NCI-H774 (cell line): Measurements from ENCODE around the gene GMPS.
"Not testable (repeated sequence)": the region's sequence is repeated elsewhere in the genome, so short reads cannot be mapped to it uniquely, and the experiment has no call there.

ENCODE experiments used
- DNase-seq: peaks from one replicate; lab custom pipeline; 2025; lab: John Stamatoyannopoulos, UW

The GMPS gene

DNA sequence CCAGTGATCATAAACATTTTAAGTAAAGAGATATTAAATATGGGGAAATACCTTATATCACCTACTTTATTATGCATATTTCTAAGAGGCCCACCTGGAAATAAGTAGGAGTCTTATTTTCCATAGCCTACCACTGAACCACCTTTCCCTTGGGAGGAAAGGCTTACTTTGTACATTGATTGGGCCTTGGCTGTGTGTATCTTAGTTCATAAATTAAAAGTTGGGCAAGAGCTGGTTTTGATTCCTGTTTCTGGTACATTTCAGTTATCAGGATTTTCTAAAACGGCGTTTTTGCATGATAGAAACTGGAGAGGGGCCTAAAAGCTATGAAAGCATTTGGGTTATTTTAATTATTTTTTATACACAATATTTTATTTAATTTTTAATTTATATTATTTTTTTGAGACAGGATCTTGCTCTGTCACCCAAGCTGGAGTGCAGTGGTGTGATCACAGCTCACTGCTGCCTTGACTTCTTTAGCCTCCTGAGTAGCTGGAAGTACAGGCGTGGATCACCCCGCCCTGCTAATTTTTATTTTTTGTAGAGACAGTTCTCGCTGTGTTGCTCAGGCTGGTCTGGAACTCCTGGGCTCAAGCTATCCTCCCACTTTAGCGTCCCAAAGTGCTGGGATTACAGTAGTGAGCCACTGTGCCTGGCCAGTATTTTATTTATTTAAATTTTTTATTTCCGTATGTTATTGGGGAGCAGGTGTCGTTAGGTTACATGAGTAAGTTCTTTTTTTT lies 2.6 kb downstream of the GMPS start:
- DNase-seq, result no peak

DNA sequence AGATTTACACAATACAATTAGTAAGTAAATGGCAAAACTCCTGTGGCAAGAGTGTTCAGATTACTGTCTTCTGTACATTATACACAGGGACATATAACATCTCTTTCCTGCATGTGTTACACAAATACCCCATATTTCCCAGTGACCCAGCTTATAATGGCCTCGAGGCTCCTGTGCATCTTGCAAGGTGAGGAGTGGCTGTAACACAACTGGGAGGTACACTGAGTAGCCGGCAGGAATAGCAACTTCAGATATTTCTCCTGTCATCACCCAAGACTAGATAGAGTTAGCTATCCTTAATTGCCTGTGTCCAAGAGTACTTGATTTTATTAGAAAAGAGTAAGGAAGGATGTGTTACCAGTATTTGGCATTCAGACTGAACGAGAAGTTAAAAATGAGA lies 5.6 kb downstream of the GMPS start:
- no peak for DNase-seq

DNA sequence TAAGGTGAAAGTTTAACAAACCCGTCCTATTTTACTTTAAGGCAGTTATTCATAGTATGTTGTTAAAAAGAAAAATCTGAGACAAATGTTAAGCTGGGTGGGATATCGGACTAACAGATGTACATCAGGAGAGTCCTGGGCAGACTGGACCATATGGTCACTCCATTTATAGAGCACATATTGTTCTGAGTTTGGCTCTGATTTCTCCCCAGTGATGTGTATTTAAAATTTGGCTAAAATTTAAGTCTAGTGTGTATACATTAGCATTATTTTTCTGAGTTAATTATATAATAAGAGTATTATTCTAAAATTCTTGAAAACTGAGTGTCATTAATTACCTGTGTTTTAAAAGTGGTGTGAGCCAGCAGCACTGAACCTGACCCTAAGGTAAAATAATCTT lies 6.1 kb downstream of the GMPS start:
- DNase-seq, result no peak

DNA sequence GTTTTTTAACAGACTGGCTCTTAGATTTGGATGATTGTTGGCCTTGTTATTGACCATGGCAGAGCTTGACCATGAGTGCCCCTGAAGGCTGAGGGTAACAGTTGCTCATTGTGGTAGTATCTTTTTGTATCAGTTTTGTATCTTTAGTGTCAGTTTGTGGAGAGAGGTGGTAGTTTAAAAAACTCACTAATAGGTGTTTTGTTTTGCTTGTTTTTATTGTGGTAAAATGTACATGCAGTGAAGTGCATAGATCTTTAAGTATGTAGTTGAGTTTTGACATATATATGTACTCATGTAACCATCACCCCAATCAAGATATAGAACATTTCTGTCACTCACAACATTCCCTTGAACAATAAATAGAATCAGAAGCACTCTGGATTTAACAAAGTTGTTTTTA lies 9.8 kb downstream of the GMPS start:
- no peak for DNase-seq

DNA sequence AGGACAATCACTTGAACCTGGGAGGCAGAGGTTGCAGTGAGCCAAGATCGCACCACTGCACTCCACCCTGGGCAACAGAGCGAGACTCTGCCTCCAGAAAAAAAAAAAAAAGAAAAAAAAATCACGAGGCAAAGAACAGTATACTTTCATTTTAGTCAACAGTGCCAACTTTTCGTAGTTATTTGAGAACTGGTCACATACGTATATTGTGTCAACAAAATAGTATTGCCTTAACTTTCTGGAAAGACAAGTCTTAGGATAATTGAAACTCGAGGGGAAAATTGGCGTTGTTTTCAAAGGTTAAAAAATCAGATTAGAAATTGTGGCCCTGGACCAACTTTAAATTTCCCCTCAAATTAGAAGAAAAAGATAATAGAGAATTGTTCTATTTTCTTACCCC lies 13.8 kb downstream of the GMPS start:
- no peak for DNase-seq

DNA sequence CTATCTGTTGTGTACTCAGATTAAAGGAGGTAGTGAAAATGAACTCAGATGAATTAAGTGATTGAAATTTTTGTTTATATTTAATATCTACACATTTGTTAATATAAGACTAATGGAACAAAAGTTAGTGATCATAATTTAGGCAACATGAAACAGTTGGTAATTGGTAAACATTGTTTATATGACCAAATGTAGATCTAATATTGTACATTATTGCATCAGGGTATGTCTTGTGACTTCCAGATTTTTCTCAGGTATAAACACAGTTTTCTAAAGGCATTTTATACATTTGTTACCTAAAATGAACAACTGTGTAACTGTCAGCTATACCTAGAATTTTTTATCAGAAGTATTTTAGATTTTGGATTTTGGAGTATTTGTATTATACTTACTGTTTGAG lies 14.8 kb downstream of the GMPS start:
- no peak for DNase-seq

DNA sequence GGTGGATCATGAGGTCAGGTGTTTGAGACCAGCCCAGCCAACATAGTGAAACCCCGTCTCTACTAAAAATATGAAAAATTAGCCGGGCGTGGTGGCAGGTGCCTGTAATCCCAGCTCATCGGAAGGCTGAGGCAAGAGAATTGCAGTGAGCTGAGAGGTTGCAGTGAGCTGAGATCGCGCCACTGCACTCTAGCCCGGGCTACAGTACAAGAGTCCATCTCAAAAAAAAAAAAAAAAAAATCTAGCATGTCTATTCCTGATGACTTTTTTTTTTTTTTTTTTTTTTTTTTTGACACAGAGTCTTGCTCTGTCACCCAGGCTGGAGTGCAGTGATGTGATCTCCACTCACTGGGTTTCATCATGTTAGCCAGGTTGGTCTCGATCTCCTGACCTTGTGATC lies 15.9 kb downstream of the GMPS start:
- not testable (repeated sequence) for DNase-seq

DNA sequence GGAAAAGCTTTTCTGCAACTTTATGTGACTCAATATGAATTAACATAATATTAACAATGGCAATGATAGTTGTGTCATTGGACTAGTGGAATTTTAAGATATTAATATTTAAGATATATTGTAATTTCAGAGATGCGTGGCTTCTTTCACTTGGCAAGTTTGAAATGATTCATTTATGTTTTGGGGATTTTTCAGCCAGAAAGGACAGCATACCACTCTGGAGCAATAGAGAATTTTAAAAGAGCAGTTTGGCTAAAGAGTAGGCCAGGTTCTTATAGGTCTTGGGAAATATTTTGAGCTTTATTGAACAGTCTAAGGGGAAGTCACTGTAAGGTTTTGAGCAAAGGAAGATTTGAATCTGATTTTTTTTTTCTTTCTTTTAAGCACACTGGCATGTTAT lies 16.5 kb downstream of the GMPS start:
- no peak for DNase-seq

DNA sequence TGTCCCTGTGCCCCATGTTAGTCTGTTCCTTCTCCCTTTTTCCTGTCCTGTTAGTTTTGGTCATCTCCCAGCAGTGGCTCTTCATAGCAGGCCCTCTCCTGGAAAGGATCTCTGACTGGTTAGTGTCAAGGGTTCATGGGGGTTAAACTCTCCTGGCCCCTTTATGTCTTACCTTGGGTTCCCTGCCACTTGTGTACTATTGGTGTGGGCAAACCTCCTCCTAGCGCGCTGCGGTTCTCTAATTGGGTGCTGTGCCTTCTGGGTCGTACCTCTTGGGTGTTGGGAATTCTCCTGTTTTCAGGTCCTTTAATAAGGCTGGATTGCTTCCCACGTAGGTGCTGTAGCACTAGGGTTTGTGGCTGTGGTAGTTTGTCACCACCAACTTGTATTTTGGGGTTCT lies 18.8 kb downstream of the GMPS start:
- DNase-seq, result no peak

DNA sequence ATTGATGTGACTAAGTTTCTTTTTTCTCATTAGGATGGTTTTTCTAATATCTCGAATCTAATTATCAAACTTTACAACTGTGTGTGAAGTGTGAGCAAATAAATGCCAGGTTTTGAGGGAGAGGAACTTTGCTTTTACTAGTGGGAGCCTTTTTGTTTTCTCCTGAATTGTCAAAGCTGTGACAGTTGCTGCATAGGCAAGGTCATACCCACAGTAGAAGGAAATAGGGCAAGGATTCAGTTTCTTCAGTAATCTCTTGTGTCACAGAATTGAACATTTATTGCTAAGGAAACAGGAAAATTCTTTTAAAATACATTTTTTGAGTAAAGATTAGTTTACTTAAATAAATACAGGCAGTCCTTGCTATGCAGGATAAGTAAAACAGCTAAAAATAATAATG lies 19.5 kb downstream of the GMPS start:
- DNase-seq, result no peak

DNA sequence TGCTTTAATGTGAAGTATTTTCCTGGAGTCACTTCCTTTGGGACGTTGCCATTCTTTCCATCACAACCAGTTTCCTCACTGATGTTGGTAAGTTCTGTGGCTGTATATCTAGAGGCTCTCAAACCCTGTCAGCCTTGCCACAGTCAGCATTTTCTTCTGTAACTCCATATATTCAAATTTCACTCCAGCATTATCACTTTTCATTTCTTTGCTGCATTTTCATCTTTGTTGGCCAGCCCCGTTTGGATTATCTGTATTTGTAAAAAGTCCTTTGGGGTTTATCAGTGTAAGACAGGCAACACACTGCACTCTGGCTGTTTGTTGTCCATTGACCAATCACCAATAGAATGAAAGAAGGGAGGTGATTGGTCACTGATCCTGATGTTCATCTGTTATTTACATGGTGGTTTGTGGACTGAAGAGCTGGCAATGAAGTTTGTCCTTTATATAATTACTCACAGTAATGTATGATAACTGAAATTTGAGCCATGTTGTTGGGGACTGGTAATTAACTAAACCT lies 20.3 kb downstream of the GMPS start:
- no peak for DNase-seq

DNA sequence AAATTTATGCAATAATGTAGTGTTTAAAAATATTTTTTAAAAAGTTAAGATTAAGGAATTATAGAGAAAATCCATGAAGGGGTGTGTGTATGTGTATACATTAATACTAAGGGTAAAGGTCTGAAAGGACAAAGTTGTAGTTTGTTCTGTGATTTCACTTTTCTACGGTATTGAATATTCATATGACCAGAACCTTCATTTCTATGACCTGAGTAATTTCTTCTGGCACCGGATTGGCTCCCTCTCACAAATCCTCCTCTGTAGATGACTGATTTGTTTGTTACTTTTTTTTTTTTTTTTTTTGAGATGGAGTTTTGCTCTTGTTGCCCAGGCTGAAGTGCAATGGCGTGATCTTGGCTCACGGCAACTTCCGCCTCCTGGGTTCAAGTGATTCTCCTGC lies 20.9 kb downstream of the GMPS start:
- DNase-seq, result no peak

DNA sequence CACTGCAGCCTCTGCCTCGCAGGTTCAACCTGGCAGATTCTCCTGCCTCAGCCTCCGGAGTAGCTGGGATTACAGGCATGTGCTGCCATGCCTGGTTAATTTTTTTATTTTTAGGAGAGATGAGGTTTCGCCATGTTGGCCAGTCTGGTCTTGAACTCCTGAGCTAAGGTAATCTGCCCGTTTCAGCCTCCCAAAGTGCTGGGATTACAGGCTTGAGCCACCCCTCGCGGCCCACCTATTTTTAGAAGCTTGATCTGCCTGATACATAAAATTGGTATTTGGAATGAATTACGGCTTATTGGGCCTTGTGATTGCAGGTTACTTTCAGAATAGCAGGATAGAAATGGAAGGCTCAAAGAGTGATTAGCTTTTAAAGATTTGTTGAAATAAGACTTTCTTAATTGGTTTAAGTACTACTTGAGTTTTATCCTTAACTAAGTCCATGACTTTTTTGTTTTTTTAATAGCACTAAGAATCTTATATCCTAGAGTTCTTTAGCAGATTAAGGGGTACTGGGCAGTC lies 25.0 kb downstream of the GMPS start:
- DNase-seq, result no peak

DNA sequence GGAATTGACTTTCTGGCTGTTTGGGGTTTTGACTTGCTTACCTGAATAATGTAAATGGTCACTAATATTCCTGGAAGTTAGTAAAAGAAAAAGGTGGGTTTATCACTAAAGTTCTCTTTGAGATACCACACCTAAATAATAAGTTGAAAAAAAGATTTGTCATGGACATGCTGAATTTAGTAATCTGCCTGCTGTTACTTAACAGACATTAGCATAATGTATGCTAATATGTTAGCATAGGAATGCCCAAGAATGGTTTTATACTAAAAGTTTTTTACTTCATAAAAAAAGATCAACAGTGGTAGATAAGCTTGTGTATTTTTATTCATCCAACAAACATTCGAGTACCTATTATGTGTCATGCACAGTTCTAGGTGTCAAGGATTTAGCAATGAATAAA lies 36.5 kb downstream of the GMPS start:
- DNase-seq, result no peak

DNA sequence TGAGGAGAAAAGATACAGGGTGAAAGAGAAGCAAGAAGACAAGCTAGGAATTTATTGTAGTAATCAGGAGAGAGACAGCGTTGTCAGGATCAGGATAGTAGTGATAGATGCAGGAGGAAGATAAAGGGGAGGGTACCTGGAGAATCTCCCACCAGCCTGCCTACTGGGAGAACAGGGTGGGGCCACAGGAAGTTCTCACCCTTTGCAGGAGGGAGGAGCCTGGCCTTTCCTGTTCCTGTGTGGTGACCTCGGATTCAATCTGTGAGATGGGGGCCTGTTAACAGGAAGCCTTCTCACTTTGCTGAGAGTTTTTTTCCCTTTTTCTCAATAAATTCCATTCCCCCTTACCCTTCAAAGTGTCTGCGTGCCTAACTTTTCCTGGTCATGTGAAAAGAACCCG lies 37.6 kb downstream of the GMPS start:
- no peak for DNase-seq

DNA sequence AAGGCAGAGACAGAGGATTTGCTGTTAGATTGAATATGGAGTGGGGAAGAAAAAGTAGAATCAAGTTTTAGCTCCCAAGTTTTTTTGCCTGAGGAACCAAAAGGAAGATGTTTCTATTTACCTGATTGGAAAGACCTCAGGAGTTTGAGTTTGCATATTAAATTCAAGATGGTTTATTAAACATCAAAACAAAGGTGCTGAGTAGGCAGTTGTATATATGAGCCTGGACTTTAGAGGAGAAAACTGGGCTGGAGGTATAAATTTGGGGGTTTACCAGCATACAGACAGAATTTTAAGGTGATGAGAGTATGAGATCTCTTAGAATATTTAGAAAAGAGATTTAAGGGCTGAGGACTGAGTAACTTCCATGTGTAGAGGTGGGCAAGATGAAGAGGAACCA lies 38.2 kb downstream of the GMPS start:
- DNase-seq, result no peak

DNA sequence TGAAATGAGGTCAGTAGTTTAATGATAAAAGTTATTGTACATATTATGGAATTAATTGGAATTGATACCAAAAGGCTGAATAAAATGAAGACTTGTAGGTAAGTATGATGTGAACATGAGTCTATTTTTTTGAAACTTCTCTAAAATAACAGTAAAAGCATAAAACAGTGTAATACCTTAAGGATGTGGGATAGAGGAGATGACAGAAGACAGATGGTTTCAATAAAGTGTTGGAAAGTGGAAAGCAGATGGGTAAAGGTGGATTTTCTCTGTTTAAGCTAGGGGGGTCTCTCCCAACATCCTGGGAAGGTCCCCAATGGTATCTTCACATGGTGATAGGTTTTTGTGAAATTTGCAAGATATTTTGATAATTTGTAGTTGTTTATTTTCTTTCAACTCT lies 41.6 kb downstream of the GMPS start:
- no peak for DNase-seq

DNA sequence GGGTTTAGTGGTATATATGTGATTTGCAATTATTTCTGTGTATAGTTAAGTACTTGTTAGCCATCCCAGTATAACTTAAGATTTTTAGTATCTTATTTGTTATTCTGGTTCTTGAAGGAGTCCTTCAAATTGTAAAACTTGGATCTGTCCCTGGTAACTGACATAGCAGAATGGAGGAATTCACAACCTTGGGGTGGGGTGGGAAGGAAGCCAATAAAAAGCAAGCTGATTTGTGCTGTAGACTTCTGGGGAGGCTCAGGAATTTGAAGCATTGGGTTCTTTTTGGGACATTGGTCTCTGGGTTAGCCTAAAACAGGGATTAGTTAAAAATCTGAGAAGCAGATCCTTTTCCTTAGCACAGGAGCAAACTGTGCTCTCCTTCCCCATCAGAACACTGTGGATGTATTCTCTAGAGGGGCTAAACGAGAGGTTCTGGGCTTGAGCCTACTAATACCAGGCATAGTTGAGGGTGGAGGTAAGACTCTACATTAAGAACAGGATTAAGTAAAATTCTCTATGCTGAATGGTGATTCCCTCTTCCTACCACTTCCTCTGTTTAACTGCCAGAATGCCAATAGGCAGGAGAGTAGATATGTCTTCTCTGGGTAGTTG lies 42.2 kb downstream of the GMPS start:
- DNase-seq, result no peak

DNA sequence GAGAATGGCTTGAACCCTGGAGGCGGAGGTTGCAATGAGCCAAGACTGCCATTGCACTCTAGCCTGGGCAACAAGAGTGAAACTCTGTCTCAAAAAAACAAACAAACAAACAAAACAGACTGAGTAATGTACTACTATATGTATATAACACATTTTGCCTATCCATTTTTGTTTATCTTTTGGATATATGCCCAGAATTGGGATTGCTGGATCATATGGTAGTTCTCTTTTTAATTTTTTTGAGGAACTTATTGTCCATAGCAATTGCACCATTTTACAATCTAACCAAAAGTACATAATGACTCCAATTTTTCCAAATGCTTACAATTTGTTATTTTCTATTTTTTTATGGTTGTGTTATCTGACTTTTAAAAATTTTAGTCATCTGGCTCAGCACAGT lies 47.3 kb downstream of the GMPS start:
- no peak for DNase-seq

DNA sequence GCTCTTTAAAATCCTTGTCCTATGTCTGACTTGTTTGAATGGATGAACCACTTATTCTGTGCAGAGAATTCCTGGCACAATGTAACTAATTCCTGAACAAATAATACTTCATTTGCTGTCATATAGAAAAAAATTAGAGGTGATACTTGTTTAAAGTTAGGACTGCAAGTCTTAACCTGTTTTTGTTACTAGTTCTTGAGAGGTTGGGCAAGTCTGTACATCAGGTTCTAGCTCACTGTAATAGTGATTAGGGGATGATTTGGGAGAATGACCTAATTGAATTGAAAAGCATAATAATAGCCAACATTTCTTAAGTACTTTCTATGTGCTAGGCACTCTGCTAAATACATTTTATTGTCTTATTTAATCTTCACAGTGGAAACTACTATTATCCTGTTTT lies 49.3 kb downstream of the GMPS start:
- DNase-seq, result no peak

DNA sequence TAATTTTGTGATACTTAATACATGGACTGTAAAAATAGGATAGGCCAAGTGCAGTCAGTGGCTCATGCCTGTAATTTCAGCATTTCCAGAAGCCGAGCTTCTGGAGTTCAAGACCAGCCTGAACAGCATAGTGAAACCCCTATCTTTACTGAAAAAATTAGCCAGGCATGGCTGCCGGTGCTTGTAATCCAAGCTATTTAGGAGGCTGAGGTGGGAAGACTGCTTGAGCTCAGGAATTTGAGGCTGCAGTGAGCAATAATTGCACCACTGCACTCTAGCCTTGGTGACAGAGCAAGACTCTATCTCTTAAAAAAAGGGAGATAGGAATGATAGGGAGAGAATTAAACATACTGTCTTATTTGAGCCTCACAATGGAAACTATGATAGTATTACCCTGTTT lies 51.0 kb downstream of the GMPS start:
- no peak for DNase-seq

DNA sequence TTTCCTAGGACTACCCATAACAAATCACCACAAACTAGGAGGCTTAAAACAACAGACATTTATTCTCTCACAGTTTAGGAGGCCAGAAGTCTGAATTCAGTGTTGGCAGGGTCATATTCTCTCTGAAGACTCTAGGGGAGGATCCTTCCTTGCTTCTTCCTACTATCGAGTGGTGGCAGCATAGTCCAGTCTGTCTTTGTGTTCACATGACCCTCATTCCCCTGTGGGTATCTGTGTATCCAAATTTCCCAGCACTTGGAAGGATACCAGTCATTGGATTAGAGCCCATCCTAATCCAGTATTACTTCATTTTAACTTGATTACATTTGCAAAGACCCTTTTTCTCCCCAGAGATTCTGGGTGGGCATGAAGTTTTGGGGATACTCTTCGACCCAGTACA lies 63.8 kb downstream of the GMPS start:
- DNase-seq, result no peak

DNA sequence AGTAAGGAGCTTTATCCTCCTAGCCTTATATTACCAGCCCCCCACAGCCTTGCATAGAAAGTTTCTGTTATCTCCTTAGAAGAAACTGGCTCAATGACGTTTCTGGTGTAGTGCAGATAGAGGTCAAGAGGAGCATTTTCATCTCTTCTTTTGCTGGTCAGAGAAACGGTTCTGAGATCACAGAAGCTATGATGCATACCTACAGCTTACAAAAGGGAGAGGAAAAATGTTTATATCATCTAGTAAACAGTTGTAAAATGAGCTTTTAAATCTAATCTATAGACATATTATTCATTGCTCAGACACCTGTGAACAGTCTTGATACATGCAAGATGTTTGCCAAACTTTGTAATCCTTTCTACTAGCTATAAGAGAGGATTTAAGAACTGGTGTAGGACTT lies 68.0 kb downstream of the GMPS start:
- no peak for DNase-seq

DNA sequence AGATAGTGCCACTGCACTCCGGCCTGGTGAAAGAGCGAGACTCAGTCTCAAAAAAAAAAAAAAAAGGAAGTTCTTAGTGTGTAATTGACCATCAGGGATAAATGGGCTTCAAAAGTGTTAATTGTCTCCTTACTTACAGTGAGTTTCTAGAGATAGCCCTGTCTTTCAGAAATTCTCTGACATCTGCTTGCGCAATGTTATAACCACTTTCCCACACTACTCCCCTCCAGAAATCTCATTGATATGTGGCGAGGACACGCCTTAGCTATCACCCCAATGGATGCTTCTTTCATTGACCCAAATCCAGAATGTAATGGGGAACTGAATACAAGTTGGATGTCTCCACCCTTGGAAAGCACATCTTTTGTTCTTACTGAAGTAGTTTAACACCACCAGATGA lies 70.9 kb downstream of the GMPS start:
- DNase-seq, result no peak
